ENCODE data around the gene RPL7L1.

RPL7L1 gene

DNA sequence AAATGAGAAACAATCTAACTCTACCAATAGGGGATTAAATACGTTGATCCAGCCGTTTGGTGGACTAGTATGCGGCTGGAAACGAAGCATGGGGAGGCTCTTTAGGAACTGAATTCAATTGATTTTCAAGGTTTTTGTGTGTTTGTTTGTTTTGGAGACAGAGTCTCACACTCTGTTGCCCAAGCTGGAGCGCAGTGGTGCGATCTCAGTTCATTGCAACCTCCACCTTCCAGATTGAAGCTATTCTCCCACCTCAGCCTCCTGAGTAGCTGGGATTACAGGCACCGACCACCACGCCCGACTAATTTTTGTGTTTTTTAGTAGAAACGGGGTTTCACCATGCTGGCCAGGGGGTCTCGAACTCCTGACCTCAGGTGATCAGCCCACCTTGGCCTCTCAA, 57.0 kb downstream of the RPL7L1 start:
- no peak for DNase-seq

DNA sequence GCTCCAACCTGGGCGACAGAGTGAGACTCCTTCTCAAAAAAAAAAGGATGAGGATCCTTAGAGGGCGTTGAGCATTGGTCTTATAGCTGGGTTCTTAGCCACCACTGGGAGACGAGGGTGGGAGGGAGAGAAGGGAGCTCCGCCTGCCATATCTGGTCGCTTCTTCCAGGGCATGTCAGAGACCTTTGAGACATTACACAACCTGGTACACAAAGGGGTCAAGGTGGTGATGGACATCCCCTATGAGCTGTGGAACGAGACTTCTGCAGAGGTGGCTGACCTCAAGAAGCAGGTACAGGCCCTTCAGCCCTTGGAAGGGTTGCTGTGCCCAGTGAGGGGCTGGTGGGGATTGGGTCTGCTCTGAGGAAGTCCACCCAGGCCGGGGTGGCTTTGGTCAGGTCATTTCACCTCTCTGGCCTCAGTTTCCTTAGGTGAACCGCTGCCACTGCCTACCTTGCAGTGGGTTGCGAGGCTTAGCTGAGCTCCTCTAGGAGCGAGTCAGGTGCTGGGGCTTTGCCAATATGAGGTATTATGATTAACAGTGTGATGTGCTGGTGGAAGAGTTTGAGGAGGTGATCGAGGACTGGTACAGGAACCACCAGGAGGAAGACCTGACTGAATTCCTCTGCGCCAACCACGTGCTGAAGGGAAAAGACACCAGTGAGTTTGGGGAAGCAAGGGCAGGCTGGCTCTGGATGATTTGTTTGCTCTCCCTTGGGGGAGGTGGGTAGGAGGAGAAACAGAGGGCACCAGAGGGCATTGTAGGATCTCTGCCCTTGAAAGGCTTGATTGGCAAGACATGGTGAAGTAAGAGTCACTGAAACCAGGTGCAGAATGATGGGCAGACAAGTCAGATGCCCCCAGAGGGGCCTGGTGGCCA, 58.4 kb downstream of the RPL7L1 start:
- no peak for DNase-seq

GRCh38 chr6:42938428-42938796, 59.0 kb downstream of the RPL7L1 start:
- DNase-seq, result no peak

DNA sequence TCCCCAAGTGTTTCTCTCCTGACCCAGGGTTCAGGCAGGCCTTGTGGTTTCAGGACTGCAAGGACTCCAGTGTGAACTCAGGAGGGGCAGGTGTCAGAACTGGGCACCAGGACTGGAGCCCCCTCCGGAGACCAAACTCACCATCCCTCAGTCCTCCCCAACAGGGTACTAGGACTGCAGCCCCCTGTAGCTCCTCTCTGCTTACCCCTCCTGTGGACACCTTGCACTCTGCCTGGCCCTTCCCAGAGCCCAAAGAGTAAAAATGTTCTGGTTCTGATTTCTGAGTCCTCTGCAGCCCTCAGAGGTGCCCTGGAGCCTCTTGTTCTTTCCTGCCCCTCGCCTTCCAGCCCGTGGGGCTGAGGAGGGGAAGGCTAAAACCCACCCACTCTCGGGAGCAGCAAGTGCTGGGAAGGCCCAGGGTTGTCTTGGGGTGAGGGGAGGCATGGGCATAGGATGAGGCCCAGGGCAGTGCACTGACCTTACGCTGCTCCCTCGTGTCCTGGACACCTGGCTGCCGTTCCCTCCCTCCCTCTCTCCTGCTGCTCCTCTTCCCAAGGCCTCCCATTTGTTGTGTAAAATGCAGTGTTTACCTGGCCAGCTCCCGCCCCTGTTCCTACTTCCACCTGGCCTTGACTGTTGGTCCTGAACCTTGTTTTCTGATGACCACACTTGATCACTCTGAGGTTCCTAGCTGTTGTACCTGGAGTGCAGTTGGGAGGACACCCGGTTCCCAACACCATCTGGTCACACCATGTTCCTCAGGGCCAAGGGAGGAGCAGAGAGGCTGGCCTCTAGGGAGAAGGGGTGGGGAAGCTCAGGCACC, 59.8 kb downstream of the RPL7L1 start:
- no peak for DNase-seq

Data from NCI-H774 (cell line).